ENCODE measurements around the gene SLC25A53.

GRCh38 chrX:104165894-104166734 lies 9.3 kb upstream of the SLC25A53 start, which contains the start of gene FAM199X:
- no peak for TF ChIP-seq POLR2AphosphoS5 (IDR thresholded peaks at IDR 0.05; ENCODE audit: low read depth, low read length)
- 0 out of 2 replicates have a peak, but pooled peaks have one; percentile 9 for TF ChIP-seq SPI1 (IDR thresholded peaks at IDR 0.05; ENCODE audit: low read depth, low read length)
- TF ChIP-seq POLR2A (IDR thresholded peaks at IDR 0.05; ENCODE audit: low read depth, low read length) = peak; percentile 47; the same call in 1 of the 2 replicates
- no peak for TF ChIP-seq TAF1 (IDR thresholded peaks at IDR 0.05; ENCODE audit: low read depth, low read length)
- TF ChIP-seq PAX5 (IDR thresholded peaks at IDR 0.05; ENCODE audit: insufficient read depth, low read length, severe bottlenecking) = no peak
- no peak for TF ChIP-seq POU2F2 (IDR thresholded peaks at IDR 0.05; ENCODE audit: low read depth, low read length)

All from GM12891 (cell line).